HG03457 (cell line): ENCODE measurements around the gene STAT3.
"Not testable (repeated sequence)": the region's sequence is repeated elsewhere in the genome, so short reads cannot be mapped to it uniquely, and the experiment has no call there.

Experiments
- ATAC-seq: cut with Tn5 transposase; IDR thresholded peaks from one replicate; pipeline ENCODE4 v1.9.1; 2021; ENCODE audit warnings: moderate number of reproducible peaks; ENCODE audit not compliant: unreplicated experiment

Gene STAT3

DNA sequence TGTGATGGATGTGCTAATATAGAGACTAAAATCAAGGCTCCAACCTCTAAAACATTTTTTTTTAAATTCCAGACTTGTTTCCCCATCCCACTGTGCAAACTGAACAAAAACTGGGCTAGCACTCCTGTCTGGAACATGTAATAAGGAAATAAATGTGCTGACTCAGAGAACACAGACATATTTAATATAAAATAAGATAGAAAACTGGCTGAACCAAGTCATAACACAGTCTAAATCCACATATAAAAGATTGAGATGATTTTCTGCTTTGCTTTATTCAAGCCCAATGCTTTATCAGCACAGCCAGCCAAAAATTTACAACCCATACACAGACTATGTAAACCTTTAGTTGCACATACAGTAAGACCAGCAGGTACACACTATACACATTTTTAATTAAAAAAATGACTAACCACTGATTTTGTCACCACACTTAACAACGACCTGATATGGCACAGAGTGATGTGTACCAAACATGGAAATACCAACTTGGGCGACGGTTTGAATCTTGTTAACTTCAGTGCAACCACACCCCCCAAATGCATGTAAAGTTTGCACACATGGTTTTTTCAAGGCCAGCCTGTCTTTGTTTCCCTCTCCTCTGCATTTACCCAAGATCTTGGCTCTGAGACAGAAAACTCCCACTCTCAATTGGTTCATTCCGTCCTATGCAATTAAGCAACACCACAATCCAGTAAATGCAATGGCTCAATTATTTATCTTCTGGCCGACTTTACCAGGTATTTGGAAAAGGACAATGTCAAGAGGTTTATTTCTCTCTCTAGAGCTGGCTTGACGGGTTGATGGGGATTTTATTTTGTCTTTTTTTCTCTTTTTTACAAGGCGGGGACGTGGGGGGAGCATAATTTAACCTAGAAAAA, 1.2 kb downstream of the STAT3 start:
- no peak for ATAC-seq

DNA sequence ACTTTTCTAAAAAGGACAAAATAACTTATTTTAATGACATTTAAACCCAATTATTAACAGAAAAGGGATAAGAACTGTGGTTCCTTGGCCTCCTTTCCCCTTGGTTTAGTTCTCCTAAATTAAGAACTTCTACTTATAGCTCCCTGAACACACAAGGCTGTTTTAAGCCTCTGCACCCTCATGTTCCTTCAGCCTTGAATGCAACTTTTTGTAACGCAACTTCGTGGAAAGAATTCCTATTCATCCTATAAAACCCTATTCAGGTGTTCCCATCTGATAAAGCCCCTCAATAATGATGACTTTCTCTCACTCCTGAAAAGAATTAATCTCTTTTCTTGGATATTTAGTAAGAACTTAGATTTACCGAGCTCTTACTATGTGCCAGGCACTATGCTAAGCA, 6.3 kb downstream of the STAT3 start:
- no peak for ATAC-seq

DNA sequence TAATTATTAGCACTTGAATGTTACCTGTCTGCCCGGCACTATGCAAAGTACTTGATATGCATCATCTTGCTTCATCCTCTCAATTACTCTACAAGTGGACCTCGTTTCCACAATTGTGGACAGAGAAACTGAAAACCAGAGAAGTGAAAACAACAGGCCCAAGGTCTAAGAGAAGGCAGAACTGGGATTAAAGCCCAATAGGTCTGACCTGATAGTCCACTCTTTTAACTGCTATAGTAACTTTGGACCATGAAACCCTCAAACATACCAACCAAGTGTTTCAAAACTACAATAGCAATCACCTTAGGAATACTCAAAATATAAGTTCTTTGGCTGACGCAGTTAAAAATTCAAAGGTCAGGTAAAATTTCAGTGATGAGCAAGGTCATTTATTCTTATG, 7.3 kb downstream of the STAT3 start:
- no peak for ATAC-seq

DNA sequence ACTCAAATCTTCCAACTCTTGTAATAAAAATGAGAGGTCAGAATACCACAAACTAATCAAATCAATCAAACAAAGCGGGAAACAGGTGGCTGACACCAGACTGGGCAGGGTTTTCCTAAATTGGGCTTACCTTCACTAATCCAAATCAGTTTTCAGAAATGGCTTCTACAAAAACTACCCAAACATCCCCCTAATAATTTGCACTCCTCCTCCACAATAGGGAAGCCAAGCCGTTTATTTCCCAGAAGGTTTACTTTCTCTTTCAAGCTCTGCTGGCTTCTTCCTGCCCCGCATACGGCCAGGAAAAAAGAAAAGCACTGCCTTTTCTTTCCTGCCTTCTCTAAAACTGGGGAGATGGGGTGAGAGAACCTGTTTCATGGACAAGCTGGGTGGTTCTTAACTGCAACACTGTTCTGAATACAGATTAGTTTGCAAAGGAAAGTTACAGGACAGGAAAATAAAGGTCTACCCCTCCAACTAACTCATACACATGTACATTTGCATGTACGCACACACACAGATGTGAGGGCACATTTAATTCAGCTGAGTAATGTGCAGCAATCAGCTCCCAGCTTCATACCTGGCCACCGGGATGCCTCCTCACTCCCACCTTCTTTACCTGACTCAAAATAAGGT, 9.2 kb downstream of the STAT3 start:
- ATAC-seq, result no peak

DNA sequence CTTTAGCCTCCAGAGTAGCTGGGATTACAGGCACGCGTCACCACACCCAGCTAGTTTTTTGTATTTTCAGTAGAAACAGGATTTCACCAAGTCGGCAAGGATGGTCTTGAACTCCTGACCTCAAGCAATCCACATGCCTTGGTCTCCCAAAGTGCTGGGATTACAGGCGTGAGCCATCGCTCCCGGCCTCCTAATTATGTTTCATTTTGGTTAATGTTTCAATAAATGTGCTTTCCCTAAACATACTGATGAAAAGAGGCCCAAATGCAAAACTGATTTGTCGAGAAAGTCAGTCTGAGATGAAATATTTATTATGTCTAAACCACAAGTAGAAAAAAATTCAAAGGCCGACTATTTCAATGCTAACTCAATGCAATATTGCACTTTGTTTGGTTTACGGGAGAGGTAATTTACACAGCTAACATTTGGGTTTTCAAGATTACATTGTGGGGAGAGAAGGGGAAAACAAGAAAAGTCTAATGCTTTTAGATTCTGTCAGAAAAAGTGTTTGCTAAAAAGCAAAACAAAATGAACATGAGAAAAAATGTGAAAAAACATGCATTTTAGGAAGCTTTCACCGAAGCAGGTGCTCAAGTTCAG, 9.8 kb downstream of the STAT3 start:
- no peak for ATAC-seq

DNA sequence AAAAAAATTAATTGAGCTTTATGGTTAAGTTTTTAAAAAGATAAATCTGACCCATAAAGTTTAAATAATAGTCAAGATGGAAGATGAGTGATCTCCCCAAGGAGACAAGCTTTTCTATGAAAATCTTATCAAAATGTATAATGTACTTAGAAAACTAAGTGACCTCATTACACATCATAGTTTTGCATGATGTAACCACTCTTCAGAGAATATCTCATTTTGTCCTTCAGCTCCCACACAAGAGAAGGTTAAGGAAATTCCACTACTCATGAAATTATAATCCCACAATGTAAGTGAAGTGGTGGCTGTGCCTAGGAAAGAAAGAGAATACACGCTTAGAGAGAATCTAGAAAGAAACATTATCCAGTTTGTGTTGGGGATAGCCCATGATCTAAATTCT, 14.3 kb downstream of the STAT3 start:
- ATAC-seq, result no peak

DNA sequence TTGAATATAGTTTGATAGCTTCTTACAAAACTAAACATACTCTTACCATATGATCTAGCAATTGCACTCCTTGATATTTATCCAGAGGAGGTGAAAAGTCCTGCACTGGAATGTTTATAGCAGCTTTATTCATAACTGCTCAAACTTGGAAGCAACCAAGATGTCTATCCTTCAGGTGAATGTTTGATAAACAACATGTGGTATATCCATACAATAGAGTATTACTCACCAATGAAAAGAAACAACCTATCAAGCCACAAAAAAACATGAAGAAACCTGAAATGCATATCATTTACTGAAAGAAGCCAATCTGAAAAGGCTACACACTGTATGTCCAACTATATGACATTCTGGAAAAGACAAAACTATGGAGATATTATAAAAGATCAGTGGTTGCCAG, 16.1 kb downstream of the STAT3 start:
- ATAC-seq, result no peak

DNA sequence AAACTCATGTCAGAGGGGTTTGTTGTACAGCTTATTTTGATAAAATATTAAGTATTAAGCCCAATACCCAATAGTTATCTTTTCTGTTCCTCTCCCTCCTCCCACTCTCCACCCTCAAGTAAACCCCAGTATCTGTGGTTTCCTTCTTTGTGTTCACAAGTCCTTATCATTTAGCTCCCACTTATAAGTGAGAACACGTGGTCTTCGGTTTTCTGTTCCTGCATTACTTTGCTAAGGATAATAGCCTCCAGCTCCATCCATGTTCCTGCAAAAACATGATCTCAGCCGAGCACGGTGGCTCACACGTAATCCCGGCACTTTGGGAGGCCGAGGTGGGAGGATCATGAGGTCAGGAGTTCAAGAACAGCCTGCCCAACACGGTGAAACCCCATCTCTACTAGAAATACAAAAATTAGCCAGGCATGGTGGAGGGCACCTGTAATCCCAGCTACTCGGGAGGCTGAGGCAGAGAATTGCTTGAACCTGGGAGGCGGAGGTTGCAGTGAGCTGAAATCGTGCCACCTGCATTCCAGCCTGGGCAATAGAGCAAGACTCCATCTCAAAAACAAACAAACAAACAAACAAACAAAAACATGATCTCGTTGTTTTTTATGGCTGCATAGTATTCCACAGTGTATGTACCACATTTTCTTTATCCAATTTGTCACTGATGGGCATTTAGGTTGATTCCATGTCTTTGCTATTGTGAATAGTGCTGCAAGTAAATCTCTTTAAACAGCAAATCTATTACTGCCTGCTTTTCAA, 19.3 kb downstream of the STAT3 start:
- ATAC-seq, result not testable (repeated sequence)

DNA sequence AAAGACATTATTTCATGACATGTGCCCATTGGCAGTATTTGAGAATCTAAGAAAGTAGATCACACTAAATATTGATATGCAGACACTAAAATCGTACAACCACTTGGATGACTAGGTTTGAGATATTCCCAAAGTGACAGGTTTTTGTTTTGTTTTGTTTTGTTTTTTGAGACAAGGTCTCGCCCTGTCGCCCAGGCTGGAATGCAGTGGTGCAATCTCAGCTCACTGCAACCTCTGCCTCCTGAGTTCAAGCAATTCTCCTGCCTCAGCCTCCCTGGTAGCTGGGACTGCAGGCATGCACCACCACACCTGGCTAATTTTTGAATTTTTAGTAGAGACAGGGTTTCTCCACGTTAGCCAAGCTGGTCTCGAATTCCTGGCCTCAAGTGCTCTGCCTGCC, 19.9 kb downstream of the STAT3 start:
- not testable (repeated sequence) for ATAC-seq

DNA sequence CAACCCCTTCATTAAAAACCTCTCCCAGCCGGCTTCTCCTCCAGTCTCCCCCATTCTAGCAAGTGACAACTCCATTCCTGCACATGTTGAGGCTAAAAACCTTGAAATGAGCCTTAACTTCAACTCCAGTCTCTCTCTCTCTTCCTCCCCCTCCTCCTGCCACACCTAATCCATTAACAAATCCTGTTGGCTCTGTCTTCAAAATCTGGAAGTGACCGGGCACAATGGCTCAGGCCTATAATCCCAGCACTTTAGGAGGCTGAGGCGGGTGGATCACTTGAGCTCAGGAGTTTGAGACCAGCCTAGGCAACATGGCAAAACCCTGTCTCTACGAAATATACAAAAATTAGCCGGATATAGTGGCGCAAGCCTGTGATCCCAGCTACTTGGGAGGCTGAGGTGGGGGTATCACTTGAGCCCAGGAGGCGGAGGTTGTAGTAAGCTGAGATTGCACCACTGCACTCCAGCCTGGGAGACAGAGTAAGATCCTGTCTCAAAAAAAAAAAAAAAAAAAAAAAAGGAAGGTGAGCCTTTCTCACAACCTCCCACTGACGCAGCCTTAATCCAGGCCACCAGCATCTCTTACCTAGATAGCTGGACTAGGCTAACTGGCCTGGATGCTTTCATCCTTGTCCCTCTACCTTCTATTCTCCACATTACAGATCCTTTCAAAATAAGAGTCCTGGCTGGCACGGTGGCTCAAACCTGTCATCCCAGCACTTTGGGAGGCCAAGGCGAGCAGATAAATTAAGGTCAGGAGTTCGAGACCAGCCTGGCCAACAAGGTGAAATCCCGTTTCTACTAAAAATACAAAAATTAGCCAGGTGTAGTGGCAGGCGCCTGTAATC, 21.8 kb downstream of the STAT3 start:
- ATAC-seq, result not testable (repeated sequence)

DNA sequence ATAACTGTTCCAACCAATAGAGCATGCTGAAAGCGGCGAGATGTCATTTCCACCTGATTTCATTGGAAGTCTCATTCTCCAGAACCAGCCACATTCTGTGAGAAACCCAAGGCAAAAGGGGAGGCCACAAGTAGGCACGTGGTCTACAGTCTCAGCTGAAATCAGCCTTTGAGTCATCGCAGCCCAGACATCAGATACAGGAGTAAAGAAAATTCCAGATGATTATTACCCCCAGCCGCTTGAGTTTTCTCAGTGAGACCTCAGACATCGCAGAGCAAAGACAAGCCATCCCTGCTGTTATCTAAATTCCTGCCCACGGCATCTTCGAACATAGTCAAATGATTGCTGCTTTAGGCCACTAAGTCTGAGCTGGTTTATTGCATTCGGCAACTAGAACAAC, 23.1 kb downstream of the STAT3 start:
- ATAC-seq, result no peak

DNA sequence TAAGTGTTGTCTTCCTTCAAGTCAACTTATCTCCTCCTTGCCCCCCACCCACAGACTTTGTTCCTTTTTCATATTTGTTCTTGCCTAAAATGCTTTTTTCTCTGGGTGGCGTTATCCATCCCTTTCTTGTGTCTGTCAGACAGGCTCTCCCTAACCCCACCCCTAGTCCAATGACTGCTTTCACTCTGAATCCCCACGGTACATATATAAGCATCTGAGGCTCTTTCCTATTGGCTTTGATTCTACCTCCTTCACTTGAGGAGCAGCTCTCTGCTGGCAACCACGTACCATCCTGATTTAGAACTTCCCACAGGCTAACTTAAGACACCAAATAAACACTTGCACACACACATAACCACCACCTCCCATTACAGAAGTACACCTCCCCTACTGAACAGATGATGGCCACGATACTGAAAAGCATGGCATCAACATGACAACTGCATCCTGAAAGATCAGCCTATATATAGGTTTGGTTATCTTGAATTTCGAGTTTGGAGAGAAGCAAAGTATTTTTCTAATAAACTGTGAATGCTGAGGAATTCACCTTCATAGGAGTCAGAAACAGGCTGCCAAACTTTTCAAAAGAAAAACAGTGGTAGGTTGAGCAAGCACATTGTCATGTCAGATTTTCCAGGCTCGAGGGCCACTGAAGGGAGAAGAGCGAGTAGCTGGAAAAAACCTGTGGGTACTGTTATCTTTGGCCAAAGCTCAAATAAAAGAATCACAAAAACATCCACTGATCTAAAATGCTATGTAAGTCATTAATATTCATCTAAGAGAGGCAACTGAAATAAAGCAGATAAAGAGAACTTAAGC, 24.3 kb downstream of the STAT3 start:
- ATAC-seq, result no peak

DNA sequence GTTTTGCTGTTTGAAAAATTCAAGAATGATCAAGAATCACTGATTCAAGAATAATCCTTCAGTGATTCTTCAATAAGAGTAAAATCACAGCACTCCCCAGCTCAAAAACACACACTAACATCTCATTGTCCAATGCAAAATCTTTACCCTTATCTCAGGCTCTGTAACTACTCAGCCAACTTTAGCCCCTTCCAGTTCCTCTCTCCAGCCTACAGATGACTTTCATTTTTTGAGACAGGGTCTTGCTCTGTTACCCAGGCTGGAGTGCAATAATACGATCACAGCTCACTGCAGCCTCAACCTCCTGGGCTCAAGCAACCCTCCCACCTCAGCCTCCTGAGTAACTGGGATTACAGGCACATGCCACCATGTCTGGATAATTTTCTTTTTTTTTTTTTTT, 25.0 kb downstream of the STAT3 start:
- no peak for ATAC-seq

DNA sequence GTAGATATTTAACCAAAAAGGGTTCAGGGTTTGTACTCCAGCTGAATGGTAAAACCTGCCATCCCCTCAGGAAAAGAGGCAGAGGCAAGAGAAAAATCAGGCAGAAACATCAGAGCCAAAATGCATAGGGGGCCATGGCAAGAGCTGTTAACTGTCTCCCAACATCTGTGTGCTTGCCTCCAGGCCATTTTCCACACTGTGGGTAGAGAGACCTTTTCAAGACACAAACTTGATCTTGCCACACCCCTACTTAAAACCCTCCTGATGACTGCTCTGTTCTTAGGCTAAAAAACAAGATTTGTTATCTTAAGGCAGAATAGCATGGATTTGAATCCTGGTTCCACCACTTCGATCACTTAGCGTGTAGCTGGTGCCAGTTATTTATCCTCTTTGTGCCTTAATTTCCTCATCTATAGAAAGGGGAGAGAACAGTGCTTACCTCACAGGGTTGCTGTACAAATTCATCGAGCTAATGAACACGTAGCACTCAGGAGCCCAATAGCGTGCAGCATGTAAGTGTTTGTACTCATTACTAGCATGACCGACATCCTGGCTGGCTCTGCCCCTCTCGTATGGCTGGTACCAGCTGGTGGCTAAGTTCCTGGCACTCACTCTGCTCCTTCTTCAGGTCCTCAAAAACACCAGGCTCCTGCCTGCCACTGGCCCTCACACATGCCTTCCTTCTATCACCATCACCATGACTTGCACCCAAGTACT, 25.8 kb downstream of the STAT3 start:
- no peak for ATAC-seq

DNA sequence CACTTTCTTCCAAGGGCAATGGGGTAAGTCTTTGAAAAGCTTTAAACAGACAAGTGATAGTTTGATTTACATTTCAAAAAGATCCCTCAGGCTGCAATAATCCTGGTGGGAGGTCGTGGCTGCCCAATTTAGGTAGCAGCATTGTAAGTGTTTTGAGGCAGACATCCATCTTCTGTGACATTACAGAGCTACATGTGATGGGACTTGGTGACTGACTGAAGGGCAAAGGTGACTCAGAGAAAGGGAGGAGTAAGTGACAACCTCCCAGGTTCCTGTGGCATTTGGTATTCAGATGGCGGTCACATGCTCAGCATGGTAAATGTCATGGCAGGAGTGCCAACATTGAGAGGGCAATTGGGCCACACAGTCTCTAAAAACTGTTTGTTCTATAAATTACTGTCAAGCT, 26.5 kb downstream of the STAT3 start:
- no peak for ATAC-seq

DNA sequence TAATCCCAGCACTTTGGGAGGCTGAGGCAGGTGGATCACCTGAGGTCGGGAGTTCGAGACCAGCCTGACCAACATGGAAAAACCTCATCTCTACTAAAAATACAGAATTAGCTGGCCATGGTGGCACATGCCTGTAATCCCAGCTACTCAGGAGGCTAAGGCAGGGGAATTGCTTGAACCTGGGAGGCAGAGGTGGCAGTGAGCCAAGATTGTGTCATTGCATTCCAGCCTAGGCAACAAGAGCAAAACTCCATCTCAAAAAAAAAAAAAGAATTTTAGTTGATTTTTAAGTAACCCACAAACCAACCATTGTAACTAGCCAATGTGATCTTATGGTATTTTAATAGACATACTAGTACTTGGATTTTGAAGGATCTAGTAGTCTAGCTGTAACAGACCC, 27.9 kb downstream of the STAT3 start:
- ATAC-seq, result not testable (repeated sequence)

DNA sequence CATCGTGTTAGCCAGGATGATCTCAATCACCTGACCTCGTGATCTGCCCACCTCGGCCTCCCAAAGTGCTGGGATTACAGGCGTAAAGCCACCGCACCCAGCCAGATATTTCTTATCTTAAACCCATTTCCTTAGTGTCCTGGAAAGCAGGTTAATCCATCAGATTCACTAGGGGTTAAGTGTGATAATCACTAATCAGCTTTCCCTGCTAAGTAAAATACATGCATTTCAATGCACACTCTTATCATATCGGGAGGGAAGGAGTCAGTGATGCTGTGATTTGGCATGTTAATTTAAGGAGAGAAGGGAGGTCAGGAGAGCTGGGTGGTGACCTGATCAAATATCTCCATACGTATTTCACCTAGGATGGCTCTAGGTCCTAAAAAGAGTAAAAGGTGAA, 29.1 kb downstream of the STAT3 start:
- no peak for ATAC-seq

DNA sequence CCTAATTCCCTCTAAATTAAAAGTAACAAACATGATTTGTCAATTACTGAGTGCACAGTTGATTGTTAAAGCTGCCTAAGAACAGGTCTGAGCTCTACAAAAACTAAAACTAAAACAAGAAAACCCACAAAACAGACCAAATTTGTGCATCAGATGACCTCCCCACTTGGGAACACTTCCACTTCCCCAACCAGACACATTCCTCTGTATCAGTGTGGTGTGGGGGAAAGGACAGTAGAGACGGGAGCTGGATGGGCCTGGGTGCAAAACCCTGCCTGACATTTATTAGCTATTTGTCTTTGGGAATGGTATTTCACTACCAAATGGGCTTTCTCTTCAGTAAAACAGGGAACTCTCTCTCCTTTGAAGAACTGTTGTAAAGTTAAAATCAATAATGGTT, 29.8 kb downstream of the STAT3 start:
- ATAC-seq, result no peak
